Mononuclear cell (primary cell): ENCODE results near the gene PRM1. TPM values are rescaled to one million over a fixed set of nuclear protein-coding genes. Genes with fewer than 3 reads are reported as not detected.
"Not testable (repeated sequence)": the region's sequence is repeated elsewhere in the genome, so short reads cannot be mapped to it uniquely, and the experiment has no call there.

Experiments used
- H3K27me3 ChIP-seq: 2 replicates; pipeline ENCODE4 v1.6.0; 2011; ENCODE audit warnings: low read length, control low read depth; ENCODE audit not compliant: insufficient read depth
- H3K4me1 ChIP-seq: 2 replicates; pipeline ENCODE4 v1.5.1; 2011; ENCODE audit warnings: mild to moderate bottlenecking, low read length, control low read depth; ENCODE audit not compliant: insufficient read depth
- H3K4me3 ChIP-seq: 2 replicates; pipeline ENCODE4 v1.5.1; 2011; ENCODE audit warnings: mild to moderate bottlenecking, low read length, moderate library complexity
- H3K9me3 ChIP-seq: 2 replicates; pipeline ENCODE4 v1.5.1; 2011; ENCODE audit warnings: low read depth, mild to moderate bottlenecking, control low read depth, low read length
- total RNA-seq: library from RNA; depleted of rRNA; stranded (reverse); fragments of >200 nt; gene quantifications from one replicate; pipeline ENCODE4 v1.2.3, GENCODE V29; 2012

The PRM1 gene
- total RNA-seq, 1 donor: not detected

- no peaks in the 10 kb centered on the region for H3K9me3 ChIP-seq
These were observed 11.1 kb upstream of the PRM1 start for GRCh38 chr16:11292076-11292748.

GRCh38 chr16:11291091-11291703 lies 10.1 kb upstream of the PRM1 start:
- no peak overlapping the region for H3K4me3 ChIP-seq

More at GRCh38 chr16:11292076-11292748, 11.1 kb upstream of the PRM1 start:
- Histone ChIP-seq H3K4me3 (no peak overlapping the region), H3K4me1 (peaks cover 10% of the 10 kb centered on the region), H3K27me3 (no peaks in the 10 kb centered on the region)

GRCh38 chr16:11290102-11290893 lies 9.2 kb upstream of the PRM1 start:
- H3K27me3 ChIP-seq: no peaks in the 10 kb centered on the region
- no peaks in the 10 kb centered on the region for H3K9me3 ChIP-seq
- H3K4me1 ChIP-seq: no peaks in the 10 kb centered on the region
- no peak overlapping the region for H3K4me3 ChIP-seq

More at GRCh38 chr16:11291091-11291703, 10.1 kb upstream of the PRM1 start:
- Histone ChIP-seq H3K4me1 (peaks cover under 1% of the 10 kb centered on the region), H3K27me3 (no peaks in the 10 kb centered on the region), H3K9me3 (no peaks in the 10 kb centered on the region)

- not testable (repeated sequence) for H3K9me3 ChIP-seq
These were observed 8.6 kb upstream of the PRM1 start for GRCh38 chr16:11289696-11290095.

GRCh38 chr16:11289202-11289601 lies 8.1 kb upstream of the PRM1 start:
- Histone ChIP-seq H3K4me3 (no peak overlapping the region), H3K9me3 (no peaks in the 10 kb centered on the region), H3K27me3 (no peaks in the 10 kb centered on the region), H3K4me1 (no peaks in the 10 kb centered on the region)

More at GRCh38 chr16:11289696-11290095, 8.6 kb upstream of the PRM1 start:
- not testable (repeated sequence) for H3K4me3 ChIP-seq, H3K4me1 ChIP-seq, H3K27me3 ChIP-seq

- Histone ChIP-seq H3K9me3 (no peaks in the 10 kb centered on the region), H3K27me3 (no peaks in the 10 kb centered on the region), H3K4me3 (no peak overlapping the region), H3K4me1 (no peaks in the 10 kb centered on the region)
These were observed 4.7 kb upstream of the PRM1 start for GRCh38 chr16:11285842-11286241.

- H3K4me1 ChIP-seq: peaks cover 6% of the 10 kb centered on the region
- H3K4me3 ChIP-seq: no peak overlapping the region
- H3K9me3 ChIP-seq: no peaks in the 10 kb centered on the region
- H3K27me3 ChIP-seq: no peaks in the 10 kb centered on the region
These were observed 2.7 kb upstream of the PRM1 start for GRCh38 chr16:11283820-11284248.

GRCh38 chr16:11278681-11279628 lies 2.2 kb downstream of the PRM1 start:
- H3K4me3 ChIP-seq: no peak overlapping the region
- no peaks in the 10 kb centered on the region for H3K9me3 ChIP-seq
- peaks cover 9% of the 10 kb centered on the region for H3K4me1 ChIP-seq
- no peaks in the 10 kb centered on the region for H3K27me3 ChIP-seq

GRCh38 chr16:11277607-11278337 lies 3.4 kb downstream of the PRM1 start:
- no peak overlapping the region for H3K4me3 ChIP-seq
- no peaks in the 10 kb centered on the region for H3K27me3 ChIP-seq
- H3K4me1 ChIP-seq: peaks cover 9% of the 10 kb centered on the region

GRCh38 chr16:11276896-11277593 lies 4.1 kb downstream of the PRM1 start:
- Histone ChIP-seq H3K4me3 (no peak overlapping the region), H3K4me1 (peaks cover 9% of the 10 kb centered on the region), H3K9me3 (no peaks in the 10 kb centered on the region), H3K27me3 (no peaks in the 10 kb centered on the region)

More at GRCh38 chr16:11277607-11278337, 3.4 kb downstream of the PRM1 start:
- H3K9me3 ChIP-seq: no peaks in the 10 kb centered on the region

- Histone ChIP-seq H3K4me1 (peaks cover 9% of the 10 kb centered on the region), H3K27me3 (no peaks in the 10 kb centered on the region), H3K9me3 (no peaks in the 10 kb centered on the region), H3K4me3 (no peak within 1 kb of the TSS)
These were observed 4.8 kb downstream of the PRM1 start, which contains the start of gene PRM2 for GRCh38 chr16:11276143-11276895. TSS of gene PRM2 (minus strand) at chr16:11276480. CDS start at chr16:11276370, 110 bp downstream.

GRCh38 chr16:11274964-11275363 lies 6.2 kb downstream of the PRM1 start:
- H3K4me1 ChIP-seq: peaks cover 9% of the 10 kb centered on the region
- H3K4me3 ChIP-seq: no peak overlapping the region
- no peaks in the 10 kb centered on the region for H3K27me3 ChIP-seq
- no peaks in the 10 kb centered on the region for H3K9me3 ChIP-seq
